ENCODE results near the gene TMEM212. TPM values are rescaled to one million over a fixed set of nuclear protein-coding genes. Genes with fewer than 3 reads are reported as not detected.

Gene TMEM212
- total and polyA plus RNA-seq, 9 of the 15 experiments (the other 6 are each of a cell fraction or from before 2014, with no cell fraction given): not detected

DNA sequence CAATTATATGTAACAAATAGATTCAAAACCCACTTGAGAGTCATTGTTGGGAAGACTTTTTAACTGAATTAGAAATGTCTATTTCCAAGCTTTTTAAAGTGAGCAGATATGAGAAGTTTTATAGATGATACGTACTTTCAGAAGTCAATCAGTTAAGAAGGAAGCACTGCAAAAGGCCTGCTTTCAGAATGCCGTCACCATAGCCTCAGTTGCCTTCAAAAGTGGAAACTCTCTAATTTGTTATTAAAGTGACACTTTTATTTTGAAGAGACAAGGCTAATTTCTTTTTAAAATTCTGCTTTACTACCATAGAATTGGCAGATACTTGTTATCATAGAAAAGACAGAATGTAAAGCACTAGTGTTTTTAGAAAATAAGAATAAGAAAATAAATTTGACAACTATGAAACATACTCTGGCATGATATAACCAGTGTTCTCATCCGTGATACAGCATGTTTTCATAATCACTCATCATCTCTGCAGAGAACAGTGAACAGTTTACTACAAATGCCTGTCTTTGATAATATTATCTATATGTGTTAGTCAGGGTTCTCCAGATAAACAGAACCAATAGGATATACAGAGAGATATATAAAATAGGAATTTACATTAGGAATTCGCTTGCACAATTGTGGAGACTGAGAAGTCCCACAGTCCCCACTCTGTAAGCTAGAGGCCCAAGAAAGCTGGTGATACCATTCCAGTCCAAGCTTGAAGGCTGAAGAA is 25.9 kb upstream of the TMEM212 start:
- POLR2A ChIA-PET: interaction anchor here (0.6 kb wide), 1 partner anchor 10 kb away, joined by 3 read pairs; no protein-coding TSS in a partner anchor
- no peak overlapping the region for H3K9ac ChIP-seq (ENCODE audit: insufficient read depth in 1 of 2, low read depth in 2 of 2, low read length in 2 of 2)
- H3K4me1 ChIP-seq (replicated peaks in 1 of 2; ENCODE audit: control insufficient read depth in 2 of 2, insufficient read depth in 2 of 2, low read length in 2 of 2): peaks cover 0 to 21% of the 10 kb centered on the region in 2 experiments; a peak in 3 of 5 replicates
- 43% methylated on average over 4 of the region's 4 CpGs for WGBS (ENCODE audit: insufficient coverage, low coverage, missing lambda C conversion rate)
- no peak overlapping the region for H3K4me3 ChIP-seq
- H3K27ac ChIP-seq (ENCODE audit: extremely low read depth, low read depth, low read length): no peak overlapping the region
- no peak for DNase-seq (ENCODE audit: extremely low read depth in 1 of 4, low spot score in 3 of 4)
- H3K36me3 ChIP-seq (ENCODE audit: control insufficient read depth, insufficient read depth, low read length): no peaks in the 10 kb centered on the region
- H3K79me2 ChIP-seq (ENCODE audit: control insufficient read depth, insufficient read depth, low read length): no peaks in the 10 kb centered on the region
- in situ Hi-C loops (cut with MboI): no loop called here
- H4K20me1 ChIP-seq (replicated peaks; ENCODE audit: control insufficient read depth, insufficient read depth, low read length): no peaks in the 10 kb centered on the region
- CTCF ChIA-PET (ENCODE audit: low intra/inter-chr PET ratio): no interaction called here
- no peaks in the 10 kb centered on the region for H3K27me3 ChIP-seq (ENCODE audit: control insufficient read depth in 2 of 2, insufficient read depth in 2 of 2, low read length in 2 of 2)
- H3K4me2 ChIP-seq (ENCODE audit: insufficient read depth, low read length): no peak overlapping the region
- no peaks in the 10 kb centered on the region for H3K9me3 ChIP-seq (replicated peaks; ENCODE audit: control insufficient read depth, insufficient read depth, low read depth, low read length)
- intact Hi-C loops (cut with micrococcal nuclease): no loop called here
- H3K9me1 ChIP-seq (ENCODE audit: control insufficient read depth, insufficient read depth, low read length): no peaks in the 10 kb centered on the region
- 0 out of 2 replicates have a peak overlapping the region, but pooled peaks have one; percentile 36 for H2AFZ ChIP-seq (ENCODE audit: low read depth, low read length)
- peak; percentile 16; the same call in 2 of the 3 replicates for ATAC-seq
- no TSS peak for BruUV-seq (replicated peaks)
- no peak for FAIRE-seq
- TF ChIP-seq YY1 (IDR thresholded peaks at IDR 0.05; ENCODE audit: borderline replicate concordance in 1 of 3, control insufficient read depth in 1 of 3, extremely low read depth in 1 of 3, insufficient read depth in 3 of 3, insufficient read length in 1 of 3, insufficient replicate concordance in 2 of 3, low read depth in 1 of 3, low read length in 2 of 3) (no peak), EZH2 (IDR thresholded peaks at IDR 0.05; ENCODE audit: borderline replicate concordance, low read depth, low read length) (no peak), ZNF224 (CRISPR knock-in tag; IDR thresholded peaks at IDR 0.05) (no peak), CBFA2T3 (IDR thresholded peaks at IDR 0.05) (0 out of 2 replicates have a peak, but pooled peaks have one; percentile 33), NFE2 (IDR thresholded peaks at IDR 0.05; ENCODE audit: low read depth) (peak; percentile 36; the same call in 1 of the 2 replicates)
- TF ChIP-seq, protein P1, sequence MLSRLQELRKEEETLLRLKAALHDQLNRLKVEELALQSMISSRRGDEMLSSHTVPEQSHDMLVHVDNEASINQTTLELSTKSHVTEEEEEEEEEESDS (CRISPR knock-in tag; IDR thresholded peaks at IDR 0.05): no peak
- TF ChIP-seq, protein P2, sequence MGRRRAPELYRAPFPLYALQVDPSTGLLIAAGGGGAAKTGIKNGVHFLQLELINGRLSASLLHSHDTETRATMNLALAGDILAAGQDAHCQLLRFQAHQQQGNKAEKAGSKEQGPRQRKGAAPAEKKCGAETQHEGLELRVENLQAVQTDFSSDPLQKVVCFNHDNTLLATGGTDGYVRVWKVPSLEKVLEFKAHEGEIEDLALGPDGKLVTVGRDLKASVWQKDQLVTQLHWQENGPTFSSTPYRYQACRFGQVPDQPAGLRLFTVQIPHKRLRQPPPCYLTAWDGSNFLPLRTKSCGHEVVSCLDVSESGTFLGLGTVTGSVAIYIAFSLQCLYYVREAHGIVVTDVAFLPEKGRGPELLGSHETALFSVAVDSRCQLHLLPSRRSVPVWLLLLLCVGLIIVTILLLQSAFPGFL (CRISPR knock-in tag; IDR thresholded peaks at IDR 0.05): no peak
- TF ChIP-seq, protein P3, sequence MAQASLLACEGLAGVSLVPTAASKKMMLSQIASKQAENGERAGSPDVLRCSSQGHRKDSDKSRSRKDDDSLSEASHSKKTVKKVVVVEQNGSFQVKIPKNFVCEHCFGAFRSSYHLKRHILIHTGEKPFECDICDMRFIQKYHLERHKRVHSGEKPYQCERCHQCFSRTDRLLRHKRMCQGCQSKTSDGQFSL (CRISPR knock-in tag; IDR thresholded peaks at IDR 0.05): no peak
- TF ChIP-seq, protein P3 (tag; IDR thresholded peaks at IDR 0.05): no peak
- TF ChIP-seq, protein P4, sequence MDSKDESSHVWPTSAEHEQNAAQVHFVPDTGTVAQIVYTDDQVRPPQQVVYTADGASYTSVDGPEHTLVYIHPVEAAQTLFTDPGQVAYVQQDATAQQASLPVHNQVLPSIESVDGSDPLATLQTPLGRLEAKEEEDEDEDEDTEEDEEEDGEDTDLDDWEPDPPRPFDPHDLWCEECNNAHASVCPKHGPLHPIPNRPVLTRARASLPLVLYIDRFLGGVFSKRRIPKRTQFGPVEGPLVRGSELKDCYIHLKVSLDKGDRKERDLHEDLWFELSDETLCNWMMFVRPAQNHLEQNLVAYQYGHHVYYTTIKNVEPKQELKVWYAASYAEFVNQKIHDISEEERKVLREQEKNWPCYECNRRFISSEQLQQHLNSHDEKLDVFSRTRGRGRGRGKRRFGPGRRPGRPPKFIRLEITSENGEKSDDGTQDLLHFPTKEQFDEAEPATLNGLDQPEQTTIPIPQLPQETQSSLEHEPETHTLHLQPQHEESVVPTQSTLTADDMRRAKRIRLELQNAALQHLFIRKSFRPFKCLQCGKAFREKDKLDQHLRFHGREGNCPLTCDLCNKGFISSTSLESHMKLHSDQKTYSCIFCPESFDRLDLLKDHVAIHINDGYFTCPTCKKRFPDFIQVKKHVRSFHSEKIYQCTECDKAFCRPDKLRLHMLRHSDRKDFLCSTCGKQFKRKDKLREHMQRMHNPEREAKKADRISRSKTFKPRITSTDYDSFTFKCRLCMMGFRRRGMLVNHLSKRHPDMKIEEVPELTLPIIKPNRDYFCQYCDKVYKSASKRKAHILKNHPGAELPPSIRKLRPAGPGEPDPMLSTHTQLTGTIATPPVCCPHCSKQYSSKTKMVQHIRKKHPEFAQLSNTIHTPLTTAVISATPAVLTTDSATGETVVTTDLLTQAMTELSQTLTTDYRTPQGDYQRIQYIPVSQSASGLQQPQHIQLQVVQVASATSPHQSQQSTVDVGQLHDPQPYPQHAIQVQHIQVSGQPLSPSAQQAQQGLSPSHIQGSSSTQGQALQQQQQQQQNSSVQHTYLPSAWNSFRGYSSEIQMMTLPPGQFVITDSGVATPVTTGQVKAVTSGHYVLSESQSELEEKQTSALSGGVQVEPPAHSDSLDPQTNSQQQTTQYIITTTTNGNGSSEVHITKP (IDR thresholded peaks at IDR 0.05; ENCODE audit: partially characterized antibody): no peak
- TF ChIP-seq, protein P5, sequence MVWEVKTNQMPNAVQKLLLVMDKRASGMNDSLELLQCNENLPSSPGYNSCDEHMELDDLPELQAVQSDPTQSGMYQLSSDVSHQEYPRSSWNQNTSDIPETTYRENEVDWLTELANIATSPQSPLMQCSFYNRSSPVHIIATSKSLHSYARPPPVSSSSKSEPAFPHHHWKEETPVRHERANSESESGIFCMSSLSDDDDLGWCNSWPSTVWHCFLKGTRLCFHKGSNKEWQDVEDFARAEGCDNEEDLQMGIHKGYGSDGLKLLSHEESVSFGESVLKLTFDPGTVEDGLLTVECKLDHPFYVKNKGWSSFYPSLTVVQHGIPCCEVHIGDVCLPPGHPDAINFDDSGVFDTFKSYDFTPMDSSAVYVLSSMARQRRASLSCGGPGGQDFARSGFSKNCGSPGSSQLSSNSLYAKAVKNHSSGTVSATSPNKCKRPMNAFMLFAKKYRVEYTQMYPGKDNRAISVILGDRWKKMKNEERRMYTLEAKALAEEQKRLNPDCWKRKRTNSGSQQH (CRISPR knock-in tag; IDR thresholded peaks at IDR 0.05): no peak
